GDM1 (cell line): ENCODE measurements around the gene PIK3IP1.

Experiments
- DNase-seq: peaks from one replicate; lab custom pipeline; 2025; lab: John Stamatoyannopoulos, UW

The PIK3IP1 gene

GRCh38 chr22:31308181-31308580, 15.9 kb upstream of the PIK3IP1 start:
- no peak for DNase-seq

GRCh38 chr22:31305194-31305593, 12.9 kb upstream of the PIK3IP1 start:
- no peak for DNase-seq

GRCh38 chr22:31302537-31302936, 10.2 kb upstream of the PIK3IP1 start:
- no peak for DNase-seq

- no peak for DNase-seq
Measured at GRCh38 chr22:31302006-31302405, 9.7 kb upstream of the PIK3IP1 start.

- DNase-seq, result no peak
Measured at GRCh38 chr22:31300896-31301295, 8.6 kb upstream of the PIK3IP1 start.

GRCh38 chr22:31295831-31296657, 3.8 kb upstream of the PIK3IP1 start:
- DNase-seq, result no peak

GRCh38 chr22:31295360-31295759, 3.1 kb upstream of the PIK3IP1 start:
- DNase-seq, result no peak

- no peak for DNase-seq
Measured at GRCh38 chr22:31291481-31292235, 630 bp downstream of the PIK3IP1 start.

GRCh38 chr22:31290494-31291471, 1.5 kb downstream of the PIK3IP1 start:
- DNase-seq, result peak; percentile 76

- DNase-seq, result no peak
Measured at GRCh38 chr22:31289344-31289743, 2.9 kb downstream of the PIK3IP1 start.

- no peak for DNase-seq
Measured at GRCh38 chr22:31288496-31289240, 3.6 kb downstream of the PIK3IP1 start.

- DNase-seq, result no peak
Measured at GRCh38 chr22:31287818-31288495, 4.3 kb downstream of the PIK3IP1 start.

GRCh38 chr22:31286360-31287255, 5.7 kb downstream of the PIK3IP1 start:
- peak; percentile 36 for DNase-seq

- DNase-seq, result no peak
Measured at GRCh38 chr22:31284281-31285155, 7.8 kb downstream of the PIK3IP1 start.

GRCh38 chr22:31282748-31283468, 9.4 kb downstream of the PIK3IP1 start:
- no peak for DNase-seq

- no peak for DNase-seq
Measured at GRCh38 chr22:31281733-31282132, 10.6 kb downstream of the PIK3IP1 start.

- no peak for DNase-seq
Measured at GRCh38 chr22:31279821-31280505, 12.3 kb downstream of the PIK3IP1 start.

GRCh38 chr22:31279327-31279669, 13.0 kb downstream of the PIK3IP1 start:
- DNase-seq, result no peak
